ENCODE data around the gene RRAS.

- TF ChIP-seq CTCF (IDR thresholded peaks at IDR 0.05): no peak
- no peak for TF ChIP-seq POLR2A (IDR thresholded peaks at IDR 0.05)
Measured at GRCh38 chr19:49589502-49589905, 50.4 kb downstream of the RRAS start.

Measured in adrenal gland (tissue), 5 donors.